GM23338 (cell line): ENCODE data around the gene ADIPOQ.
"Not testable (repeated sequence)": the region's sequence is repeated elsewhere in the genome, so short reads cannot be mapped to it uniquely, and the experiment has no call there.

Experiments used
- CTCF ChIP-seq, 2 experiments: fragments of 200-600 bp in 1 of 2; sonication (generic) in 1 of 2; conservative IDR thresholded peaks; 2 replicates each; pipeline versions ENCODE4 v1.5.1 to v1.6.1; 2016 to 2017; ENCODE audit warnings: antibody characterized with exemption in 2 of 2, low read depth in 2 of 2, mild to moderate bottlenecking in 2 of 2, moderate library complexity in 1 of 2
- ETS1 ChIP-seq: IDR thresholded peaks from 2 replicates; pipeline ENCODE4 v1.6.1; 2016; ENCODE audit warnings: antibody characterized with exemption
- EZH2 ChIP-seq: fragments of 200-600 bp; sonication (generic); IDR thresholded peaks from one replicate; pipeline ENCODE4 v1.8.0; 2017; ENCODE audit warnings: antibody characterized with exemption, mild to moderate bottlenecking, low read depth; ENCODE audit not compliant: unreplicated experiment
- EZH2phosphoT487 ChIP-seq: fragments of 200-600 bp; sonication (generic); IDR thresholded peaks from one replicate; pipeline ENCODE4 v1.8.1; 2018; ENCODE audit warnings: antibody characterized with exemption; ENCODE audit not compliant: unreplicated experiment
- JUNB ChIP-seq: IDR thresholded peaks from one replicate; pipeline ENCODE4 v1.6.1; 2016; ENCODE audit warnings: antibody characterized with exemption; ENCODE audit not compliant: unreplicated experiment
- NANOG ChIP-seq: IDR thresholded peaks from 2 replicates; pipeline ENCODE4 v1.6.1; 2016; ENCODE audit warnings: antibody characterized with exemption, borderline replicate concordance
- POLR2AphosphoS5 ChIP-seq: IDR thresholded peaks from 2 replicates; pipeline ENCODE4 v1.6.1; 2016; ENCODE audit warnings: antibody characterized with exemption, low read depth
- REST ChIP-seq: IDR thresholded peaks from one replicate; pipeline ENCODE4 v1.6.1; 2018; ENCODE audit warnings: antibody characterized with exemption; ENCODE audit not compliant: unreplicated experiment
- STAT1 ChIP-seq: IDR thresholded peaks from one replicate; pipeline ENCODE4 v1.6.1; 2016; ENCODE audit warnings: antibody characterized with exemption; ENCODE audit not compliant: unreplicated experiment
- ZNF114 ChIP-seq: fragments of 250-450 bp; sonication (Bioruptor Pico); IDR thresholded peaks from 2 replicates; pipeline ENCODE4 v1.5.0; 2020; ENCODE audit warnings: mild to moderate bottlenecking, moderate library complexity

GRCh38 chr3:186874841-186875240 is 32.3 kb downstream of the ADIPOQ start:
- not testable (repeated sequence) for TF ChIP-seq CTCF (conservative IDR thresholded peaks at IDR 0.05; ENCODE audit: low read depth in 2 of 2); EZH2; JUNB; EZH2phosphoT487; ETS1; POLR2AphosphoS5; ZNF114 (CRISPR knock-in tag); REST; STAT1; NANOG
